SW 1271 (cell line): Measurements from ENCODE around the gene C1S.
"Not testable (repeated sequence)": the region's sequence is repeated elsewhere in the genome, so short reads cannot be mapped to it uniquely, and the experiment has no call there.

Experiments
- DNase-seq, 2 experiments: peaks; one replicate each; lab custom pipeline; 2025; lab: John Stamatoyannopoulos, UW

The C1S gene

DNA sequence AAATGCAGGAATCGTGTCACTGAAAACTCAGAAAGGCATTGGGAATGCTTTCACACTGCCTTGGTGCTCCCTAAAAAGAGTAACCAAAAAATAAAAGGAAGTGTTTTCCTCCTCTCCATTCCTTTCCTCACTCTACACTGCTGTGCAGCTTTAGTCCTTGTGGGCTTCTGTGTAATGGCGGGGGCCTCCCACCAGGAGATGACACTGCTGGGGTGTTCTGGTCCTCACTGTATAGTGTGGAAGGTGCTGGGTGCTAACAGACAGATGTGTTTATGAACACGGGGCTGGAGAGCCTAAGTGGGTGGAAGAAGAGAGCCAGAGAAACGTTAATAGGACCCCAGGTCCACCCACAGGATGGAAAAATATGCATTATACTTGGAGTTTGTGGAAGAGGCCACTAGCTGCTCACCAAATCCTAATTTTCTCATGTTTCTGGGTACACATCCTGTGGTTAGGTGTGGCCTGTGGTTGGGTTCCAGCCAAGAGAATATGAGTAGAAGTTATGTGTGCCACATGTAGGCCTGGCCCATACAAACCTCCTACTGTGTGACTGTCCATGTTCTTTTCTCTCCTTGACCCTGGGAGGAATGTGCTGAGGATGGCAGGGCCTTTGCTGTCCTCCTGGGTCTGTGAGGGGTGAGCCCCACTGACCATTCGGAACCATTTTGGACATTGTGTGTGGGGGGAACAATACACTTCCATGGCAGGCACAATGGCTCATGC, 14.0 kb upstream of the C1S start:
- no peak for DNase-seq

- DNase-seq, result no peak
These were observed 13.2 kb upstream of the C1S start for GRCh38 chr12:7047306-7047705.

DNA sequence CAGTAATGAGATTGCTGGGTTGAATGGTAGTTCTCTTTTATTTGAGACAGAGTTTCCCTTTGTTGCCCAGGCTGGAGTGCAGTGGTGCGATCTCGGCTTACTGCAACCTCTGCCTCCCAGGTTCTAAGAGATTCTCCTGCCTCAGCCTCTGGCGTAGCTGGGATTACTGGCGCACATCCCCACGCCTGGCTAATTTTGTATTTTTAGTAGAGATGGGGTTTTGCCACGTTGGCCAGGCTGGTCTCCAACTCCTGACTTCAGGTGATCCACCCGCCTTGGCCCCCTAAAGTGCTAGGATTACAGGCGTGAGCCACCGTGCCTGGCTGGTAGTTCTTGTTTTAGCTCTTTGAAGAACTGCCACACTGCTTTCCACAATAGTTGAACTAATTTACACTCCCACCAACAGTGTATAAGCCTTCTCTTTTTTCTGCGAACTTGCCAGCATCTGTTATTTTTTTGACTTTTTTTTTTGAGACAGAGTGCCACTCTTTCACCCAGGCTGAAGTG, 11.0 kb upstream of the C1S start:
- not testable (repeated sequence) for DNase-seq

- DNase-seq, result not testable (repeated sequence)
These were observed 10.5 kb upstream of the C1S start for GRCh38 chr12:7049973-7050372.

GRCh38 chr12:7054925-7055324, 5.6 kb upstream of the C1S start:
- no peak for DNase-seq

DNA sequence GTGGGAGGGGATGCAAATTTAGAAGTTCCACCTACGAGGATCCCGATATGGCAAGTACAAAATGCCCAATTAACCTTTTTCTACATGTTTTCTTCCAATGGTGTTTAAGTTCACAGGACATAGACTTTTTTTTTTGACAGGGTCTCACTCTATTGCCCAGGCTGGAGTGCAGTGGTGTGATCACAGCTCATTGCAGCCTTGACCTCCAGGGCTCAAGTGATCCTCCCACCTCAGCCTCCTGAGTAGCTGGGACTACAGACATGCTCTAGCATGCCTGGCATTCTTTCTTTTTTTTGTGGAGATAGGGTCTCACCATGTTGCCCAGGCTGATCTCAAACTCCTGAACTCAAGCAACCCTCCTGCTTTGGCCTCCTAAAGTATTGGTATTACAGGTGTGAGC, 4.8 kb upstream of the C1S start:
- DNase-seq, result not testable (repeated sequence)

DNA sequence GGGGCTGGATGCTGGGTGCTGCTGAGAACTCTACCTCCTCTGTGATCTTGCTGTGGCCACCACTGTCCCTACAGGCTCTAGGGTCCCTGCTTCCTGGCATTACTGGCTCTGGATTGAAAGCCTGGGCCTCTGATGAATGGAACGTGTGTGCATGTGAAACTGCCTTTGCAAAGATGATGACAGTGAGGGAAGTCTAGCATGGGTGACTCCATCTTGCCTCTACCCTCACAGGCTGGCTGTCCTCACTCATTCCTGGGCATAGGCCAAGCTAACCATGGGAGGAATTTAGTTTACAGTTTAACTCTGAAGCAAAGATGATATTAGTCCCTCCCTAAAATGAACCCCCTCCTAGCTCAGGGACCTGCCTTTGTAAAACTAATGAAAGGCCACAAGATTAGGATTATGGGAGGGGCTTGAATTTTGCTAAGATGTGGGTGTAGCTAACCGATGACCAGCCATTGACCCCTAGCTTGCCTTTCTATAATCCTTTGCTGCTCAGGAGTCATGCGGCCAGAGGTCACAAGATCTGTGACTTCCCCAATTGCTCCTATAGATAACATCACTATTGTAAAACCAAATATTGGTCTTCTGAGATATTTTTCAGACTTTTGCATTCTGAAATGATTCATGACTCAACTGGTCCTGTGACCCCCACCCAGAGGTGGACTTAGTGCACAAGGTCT, 2.2 kb upstream of the C1S start:
- DNase-seq, result no peak

DNA sequence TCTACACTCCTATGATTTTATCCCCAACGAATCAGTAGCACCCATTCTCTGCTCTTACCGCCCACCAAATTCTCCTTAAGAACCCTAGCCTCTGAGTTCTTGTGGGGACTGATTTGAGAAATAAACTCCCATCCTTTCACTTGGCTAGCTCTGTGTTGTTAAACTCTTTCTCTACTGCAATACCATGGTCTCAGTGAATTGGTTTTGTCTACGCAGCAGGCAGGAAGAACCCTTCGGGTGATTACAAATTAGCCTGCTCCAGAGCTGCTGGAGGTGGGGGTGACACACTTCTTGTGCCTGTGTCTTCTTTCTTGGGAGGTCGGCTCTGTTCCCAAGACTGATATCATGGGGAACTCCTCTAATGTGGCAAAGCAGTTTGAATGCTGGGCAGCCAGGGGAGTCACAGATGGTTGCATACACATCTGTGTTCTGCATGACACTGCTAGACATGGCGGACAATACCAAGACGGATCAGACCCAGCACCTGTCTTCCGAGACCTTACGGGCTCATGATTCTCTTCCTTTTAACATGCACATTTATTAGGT, 1.6 kb upstream of the C1S start:
- DNase-seq, result no peak

- no peak for DNase-seq
These were observed 738 bp upstream of the C1S start for GRCh38 chr12:7059780-7060179.

- no peak for DNase-seq
These were observed 620 bp downstream of the C1S start for GRCh38 chr12:7061138-7061537.

GRCh38 chr12:7061596-7061995, 1.1 kb downstream of the C1S start:
- DNase-seq, result no peak

GRCh38 chr12:7064516-7064915, 4.0 kb downstream of the C1S start:
- DNase-seq, result no peak

- no peak for DNase-seq
These were observed 4.6 kb downstream of the C1S start for GRCh38 chr12:7065073-7065623.

DNA sequence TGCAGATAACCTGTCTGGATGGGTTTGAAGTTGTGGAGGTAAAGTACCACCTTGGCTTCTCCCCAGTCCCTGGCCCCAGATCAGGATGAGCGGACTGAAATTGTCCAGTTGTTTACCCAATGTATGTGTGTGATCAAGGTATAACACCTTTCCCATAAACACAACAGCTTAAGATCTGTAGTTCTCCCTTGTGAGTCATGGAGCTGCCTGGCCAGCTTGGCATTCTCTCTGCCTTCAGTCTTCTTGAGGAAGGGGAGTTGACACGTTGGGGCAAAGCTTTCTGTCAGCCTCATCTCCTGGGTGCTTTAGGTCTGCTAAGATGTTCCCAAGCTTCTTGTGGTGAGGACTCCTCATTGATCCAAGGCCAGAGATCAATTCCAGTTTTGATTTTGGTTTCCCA, 6.1 kb downstream of the C1S start:
- no peak for DNase-seq

DNA sequence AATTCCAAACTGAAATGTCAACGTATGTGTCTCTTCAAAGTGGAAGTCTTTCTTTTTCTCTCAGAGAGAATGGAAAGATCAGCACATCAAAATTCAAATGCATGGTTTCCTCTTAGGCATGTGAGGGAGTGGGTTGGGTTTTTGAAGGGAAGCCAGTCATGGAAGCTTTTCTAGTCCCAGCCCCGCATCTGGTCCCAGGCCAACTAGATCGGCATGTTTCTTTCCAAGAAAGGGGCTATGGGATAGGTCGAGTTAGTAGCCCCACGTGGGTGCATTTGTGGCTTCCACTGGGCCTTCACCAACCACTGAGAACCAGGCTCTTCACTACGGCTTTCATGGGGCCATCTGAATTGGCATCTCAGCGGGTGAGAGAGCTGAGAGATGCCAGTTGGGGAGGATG, 6.6 kb downstream of the C1S start:
- DNase-seq, result no peak

DNA sequence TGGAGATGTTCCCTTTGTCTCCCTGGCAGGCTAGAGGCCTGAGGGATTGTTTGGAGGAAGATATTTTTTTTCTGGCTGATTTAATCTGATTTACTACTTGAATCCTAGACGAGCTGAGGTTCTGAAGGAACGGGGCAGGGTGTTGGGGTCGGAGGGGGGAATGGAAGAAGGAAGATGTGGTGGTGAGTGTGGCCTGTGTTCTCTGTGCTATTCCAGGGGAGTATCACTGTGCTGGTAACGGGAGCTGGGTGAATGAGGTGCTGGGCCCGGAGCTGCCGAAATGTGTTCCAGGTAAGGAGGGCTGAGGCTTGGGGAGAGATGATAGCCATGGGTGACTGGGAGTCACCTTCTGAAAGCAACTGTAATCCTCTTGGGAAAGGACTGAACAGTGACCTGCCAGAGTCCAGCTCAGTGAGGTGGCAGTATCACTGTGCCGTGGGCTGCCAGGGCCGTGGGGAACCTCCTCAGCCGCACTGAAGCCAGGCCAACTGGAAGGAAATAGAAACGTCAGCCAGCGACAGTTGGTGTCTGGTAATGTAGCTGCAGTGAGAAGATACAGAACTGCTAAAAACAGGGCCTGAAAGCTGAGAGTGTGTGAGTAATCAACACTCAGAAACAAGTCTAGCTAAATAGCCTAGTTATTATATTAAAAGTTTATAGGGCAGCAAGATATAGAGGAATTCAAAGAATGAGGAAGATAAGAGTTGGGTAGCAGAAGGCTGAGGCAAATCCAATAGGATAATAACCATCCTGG, 7.9 kb downstream of the C1S start:
- no peak for DNase-seq

DNA sequence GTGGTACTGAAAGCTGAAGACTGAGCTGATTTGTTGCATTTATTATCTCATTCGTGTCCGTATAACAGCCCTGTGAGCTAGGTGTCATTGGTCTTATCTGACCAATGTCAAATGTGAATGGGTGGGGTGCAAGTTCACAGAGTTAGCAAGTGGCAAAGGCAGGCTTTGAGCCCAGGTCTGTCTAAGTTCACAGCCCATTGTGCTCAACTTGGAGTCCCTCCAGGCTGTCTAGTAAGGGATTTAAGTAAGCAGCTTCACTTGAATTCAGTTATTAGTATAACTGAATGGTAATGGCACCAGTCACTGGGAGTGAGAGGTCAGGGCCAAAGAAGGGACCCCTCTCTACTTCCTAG, 8.5 kb downstream of the C1S start:
- no peak for DNase-seq

GRCh38 chr12:7069386-7069785, 8.9 kb downstream of the C1S start:
- DNase-seq, result no peak

DNA sequence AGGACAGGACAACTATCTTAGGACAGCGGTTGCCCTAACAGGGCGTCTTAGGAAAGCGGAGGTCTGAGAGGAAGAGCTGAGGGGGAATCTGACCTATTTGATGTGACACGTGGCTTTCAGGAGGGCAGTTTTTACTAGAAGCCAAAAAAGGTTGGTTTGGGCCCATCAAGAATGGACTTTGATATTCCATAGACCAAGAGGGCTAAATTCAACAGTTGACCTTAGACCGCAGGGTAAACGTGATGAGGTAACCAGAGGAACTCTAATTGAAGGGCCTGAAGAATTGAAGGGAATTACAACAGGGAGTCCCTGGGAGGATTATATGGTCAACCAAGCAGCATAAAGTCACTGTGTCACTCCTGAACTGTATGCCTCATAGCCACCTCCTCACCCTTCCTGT, 11.5 kb downstream of the C1S start:
- no peak for DNase-seq

- DNase-seq, result no peak
These were observed 12.0 kb downstream of the C1S start for GRCh38 chr12:7072554-7072953.

DNA sequence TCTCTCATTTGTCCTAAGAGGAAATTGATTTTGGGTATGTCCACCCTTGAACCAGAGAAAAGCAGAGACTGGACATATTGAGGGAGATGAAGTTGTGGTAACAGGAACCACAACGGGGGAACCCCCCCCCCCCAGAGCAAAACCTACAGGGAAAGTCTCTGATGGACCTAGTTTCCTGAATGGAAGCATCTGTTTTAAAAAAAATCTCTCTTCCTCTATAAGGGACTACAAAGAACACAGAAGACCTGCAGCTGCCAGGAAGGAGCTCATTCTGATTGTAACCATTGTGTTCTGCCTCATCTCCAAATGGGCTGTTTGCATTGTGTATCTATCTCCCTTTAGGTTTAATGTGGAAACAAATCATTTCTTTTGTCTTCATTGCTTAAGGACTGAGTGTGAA, 13.4 kb downstream of the C1S start:
- DNase-seq, result no peak

DNA sequence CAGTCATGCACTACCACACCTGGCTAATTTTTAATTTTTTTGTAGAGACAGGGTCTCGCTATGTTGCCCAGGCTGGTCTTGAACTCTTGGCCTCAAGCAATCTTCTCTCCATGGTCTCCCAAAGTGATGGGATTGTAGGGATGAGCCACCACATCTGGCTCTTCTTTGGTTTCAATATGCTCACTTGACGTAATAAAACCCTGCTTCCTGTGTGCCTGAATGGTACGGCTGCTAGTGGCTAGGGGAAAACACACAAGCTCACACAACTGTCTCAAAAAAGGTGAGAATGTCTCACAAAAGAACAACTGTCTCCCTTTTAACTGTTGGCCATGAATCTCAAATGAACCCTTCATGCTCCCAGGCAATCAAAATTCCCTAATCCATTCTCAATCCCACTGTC, 15.0 kb downstream of the C1S start:
- no peak for DNase-seq
